HCT116 (cell line): ENCODE results near the gene CDS1. TPM values are rescaled to one million over a fixed set of nuclear protein-coding genes. Genes with fewer than 3 reads are reported as not detected.
"Not testable (repeated sequence)": the region's sequence is repeated elsewhere in the genome, so short reads cannot be mapped to it uniquely, and the experiment has no call there.

ENCODE experiments used
- ATAC-seq: fragments of 200-7000 bp; cut with Tn5 transposase; 2 replicates; pipeline ENCODE4 v1.9.1; 2020; ENCODE audit warnings: mild to moderate bottlenecking, moderate library complexity
- BruUV-seq: library from RNA; stranded (reverse); fragments of 400-500 nt; replicated peaks from 2 replicates; lab custom pipeline; 2021; lab: Mats Ljungman, UMichigan
- CTCF ChIA-PET: fragments of 300-600 bp; sonication (Branson Sonifier 250); formaldehyde crosslinking; loops from one replicate; lab custom pipeline; 2021; ENCODE audit warnings: antibody characterized with exemption; lab: Charles Lee
- POLR2A ChIA-PET: fragments of 300-600, 350-600 bp; sonication (Branson Sonifier 250); formaldehyde crosslinking; loops from one replicate; lab custom pipeline; 2021; ENCODE audit warnings: antibody characterized with exemption; lab: Charles Lee
- RAD21 ChIA-PET, 2 experiments: fragments of 300-600 bp; sonication (Branson Sonifier 250); formaldehyde crosslinking; loops; one replicate each; lab custom pipeline; 2023; ENCODE audit warnings: low total read pairs in 2 of 2; ENCODE audit not compliant: uncharacterized antibody in 2 of 2, unreplicated experiment in 2 of 2, low non-redundant PET in 1 of 2; lab: Charles Lee
- DNase-seq: peaks from one replicate; pipeline ENCODE4 v3.0.0-alpha.2; 2010; ENCODE audit warnings: low read depth, low spot score
- H2AFZ ChIP-seq: fragments of 200-600 bp; shearing (Covaris generic), sonication (generic); 2 replicates; pipeline ENCODE4 v1.6.1; 2017; ENCODE audit warnings: low read depth, mixed run types, mixed read lengths, antibody characterized with exemption, low read length; ENCODE audit not compliant: poor library complexity, severe bottlenecking
- H3K27ac ChIP-seq: 2 replicates; pipeline ENCODE4 v1.5.1; 2012; ENCODE audit warnings: low read depth, low read length
- H3K27me3 ChIP-seq: fragments of 200-600 bp; sonication (generic); 2 replicates; pipeline ENCODE4 v1.6.1; 2016; ENCODE audit warnings: mixed run types, low read length, mixed read lengths; ENCODE audit not compliant: insufficient read depth
- H3K36me3 ChIP-seq, 2 experiments: fragments of 200-500 bp in 1 of 2; fragments of 200-600 bp in 1 of 2; sonication (Bioruptor generic) in 1 of 2; sonication (generic) in 1 of 2; 2 replicates each; pipeline versions ENCODE4 v1.5.1 to v1.6.1; 2014 to 2016; ENCODE audit warnings: low read length in 2 of 2, inconsistent platforms in 1 of 2, mixed read lengths in 1 of 2, mixed run types in 1 of 2; ENCODE audit not compliant: insufficient read depth in 2 of 2, control insufficient read depth in 1 of 2
- H3K4me1 ChIP-seq, 2 experiments: fragments of 200-600 bp in 1 of 2; sonication (generic) in 1 of 2; 2 replicates each; pipeline versions ENCODE4 v1.5.1 to v1.6.1; 2012 to 2017; ENCODE audit warnings: low read length in 2 of 2, inconsistent platforms in 1 of 2, mild to moderate bottlenecking in 1 of 2, mixed read lengths in 1 of 2, mixed run types in 1 of 2, moderate library complexity in 1 of 2; ENCODE audit not compliant: insufficient read depth in 2 of 2, control insufficient read depth in 1 of 2
- H3K4me2 ChIP-seq: fragments of 200-600 bp; sonication (generic); 2 replicates; pipeline ENCODE4 v1.6.1; 2017; ENCODE audit warnings: mixed run types, low read length, mixed read lengths
- H3K4me3 ChIP-seq, 2 experiments: fragments of 200-600 bp in 1 of 2; sonication (generic) in 1 of 2; replicated peaks in 1 of 2; 2 replicates each; pipeline ENCODE4 v1.5.1; 2011 to 2016; ENCODE audit warnings: low read length in 2 of 2, control low read depth in 1 of 2, low read depth in 1 of 2, mild to moderate bottlenecking in 1 of 2, mixed read lengths in 1 of 2, mixed run types in 1 of 2
- H3K79me2 ChIP-seq: fragments of 200-600 bp; sonication (generic); 2 replicates; pipeline ENCODE4 v1.6.1; 2017; ENCODE audit warnings: mild to moderate bottlenecking, mixed run types, low read length, moderate library complexity, mixed read lengths; ENCODE audit not compliant: insufficient read depth
- H3K9ac ChIP-seq: fragments of 200-600 bp; sonication (generic); 2 replicates; pipeline ENCODE4 v1.6.1; 2016; ENCODE audit warnings: low read length, mixed read lengths
- H3K9me2 ChIP-seq: fragments of 200-600 bp; sonication (generic), shearing (Covaris generic); 2 replicates; pipeline ENCODE4 v1.6.1; 2017; ENCODE audit warnings: mixed run types, mild to moderate bottlenecking, moderate library complexity; ENCODE audit not compliant: insufficient read depth
- H3K9me3 ChIP-seq, 2 experiments: fragments of 200-500 bp in 1 of 2; fragments of 200-600 bp in 1 of 2; sonication (Bioruptor generic) in 1 of 2; sonication (generic) in 1 of 2; 2 replicates each; pipeline ENCODE4 v1.6.1; 2014 to 2017; ENCODE audit warnings: low read length in 2 of 2, mixed read lengths in 2 of 2, inconsistent platforms in 1 of 2, low read depth in 1 of 2, mild to moderate bottlenecking in 1 of 2, mixed run types in 1 of 2, moderate library complexity in 1 of 2; ENCODE audit not compliant: control insufficient read depth in 1 of 2, insufficient read depth in 1 of 2
- H4K20me1 ChIP-seq: fragments of 200-600 bp; sonication (generic), shearing (Covaris generic); 2 replicates; pipeline ENCODE4 v1.6.1; 2017; ENCODE audit warnings: mixed run types, mild to moderate bottlenecking, moderate library complexity; ENCODE audit not compliant: insufficient read depth
- CBX3 ChIP-seq: IDR thresholded peaks from 2 replicates; pipeline ENCODE4 v1.6.1; 2012; ENCODE audit warnings: low read depth
- CTCF ChIP-seq, 3 experiments: fragments of 200-600 bp in 1 of 3; sonication (generic) in 1 of 3; IDR thresholded peaks in 2 of 3; conservative IDR thresholded peaks in 1 of 3; 2 replicates each; pipeline ENCODE4 v1.5.1; 2012 to 2017; ENCODE audit warnings: low read depth in 2 of 3, low read length in 2 of 3, antibody characterized with exemption in 1 of 3, borderline replicate concordance in 1 of 3, control low read depth in 1 of 3, mild to moderate bottlenecking in 1 of 3, mixed read lengths in 1 of 3, mixed run types in 1 of 3, moderate library complexity in 1 of 3; ENCODE audit not compliant: insufficient read depth in 1 of 3
- ELF1 ChIP-seq: IDR thresholded peaks from 2 replicates; pipeline ENCODE4 v1.6.1; 2012; ENCODE audit warnings: low read depth, borderline replicate concordance
- EZH2 ChIP-seq: fragments of 200-600 bp; sonication (generic); IDR thresholded peaks from 2 replicates; pipeline ENCODE4 v1.6.1; 2017; ENCODE audit warnings: antibody characterized with exemption, mixed run types
- FOSL1 ChIP-seq: IDR thresholded peaks from 2 replicates; pipeline ENCODE4 v1.6.1; 2012; ENCODE audit warnings: low read depth
- JUND ChIP-seq: IDR thresholded peaks from 2 replicates; pipeline ENCODE4 v1.6.1; 2012
- MAX ChIP-seq: IDR thresholded peaks from 2 replicates; pipeline ENCODE4 v1.6.1; 2012
- POLR2A ChIP-seq: IDR thresholded peaks from 2 replicates; pipeline ENCODE4 v1.7.0; 2011; ENCODE audit warnings: borderline replicate concordance; ENCODE audit not compliant: insufficient read depth, insufficient read length; ENCODE audit errors: extremely low read depth
- POLR2AphosphoS5 ChIP-seq: IDR thresholded peaks from 2 replicates; pipeline ENCODE4 v1.6.1; 2011; ENCODE audit warnings: mild to moderate bottlenecking, low read depth, low read length, moderate library complexity
- RAD21 ChIP-seq: IDR thresholded peaks from 2 replicates; pipeline ENCODE4 v1.6.1; 2012; ENCODE audit warnings: low read depth, mild to moderate bottlenecking
- REST ChIP-seq: IDR thresholded peaks from 2 replicates; pipeline ENCODE4 v1.6.1; 2012; ENCODE audit warnings: low read depth
- SIN3A ChIP-seq: IDR thresholded peaks from 2 replicates; pipeline ENCODE4 v1.6.1; 2012; ENCODE audit warnings: low read depth
- SRF ChIP-seq: IDR thresholded peaks from 2 replicates; pipeline ENCODE4 v1.6.1; 2012; ENCODE audit warnings: low read depth
- TCF7L2 ChIP-seq: IDR thresholded peaks from 2 replicates; pipeline ENCODE4 v1.7.0; 2011; ENCODE audit warnings: borderline replicate concordance, inconsistent platforms; ENCODE audit not compliant: insufficient read depth, insufficient read length; ENCODE audit errors: extremely low read depth
- ZFX ChIP-seq: fragments of 450-650 bp; IDR thresholded peaks from 2 replicates; pipeline ENCODE4 v1.6.1; 2017
- ZNF274 ChIP-seq: fragments of 200-500 bp; sonication (Bioruptor generic); IDR thresholded peaks from 2 replicates; pipeline ENCODE4 v1.6.1; 2014; ENCODE audit warnings: mild to moderate bottlenecking, low read depth, low read length, inconsistent platforms
- intact Hi-C: fragments of 100-400 bp; cut with micrococcal nuclease; formaldehyde crosslinking; loops from 2 replicates; pipeline ENCODE4 v1.10.0; 2022
- total RNA-seq: library from RNA; stranded (reverse); gene quantifications from one replicate; pipeline ENCODE4 v1.2.1, GENCODE V29; 2021; ENCODE audit not compliant: unreplicated experiment
- TF ChIP-seq, protein P1 (sequence below): IDR thresholded peaks from 2 replicates; pipeline ENCODE4 v1.6.1; 2012

CDS1 gene
- total RNA-seq, 1 experiment from 2014 or later: 14.6 TPM

GRCh38 chr4:84547211-84547610 lies 35.7 kb upstream of the CDS1 start:
- Histone ChIP-seq H2AFZ (no peak overlapping the region), H3K36me3 (no peaks in the 10 kb centered on the region), H3K27ac (no peak overlapping the region), H3K9ac (no peak overlapping the region), H4K20me1 (no peaks in the 10 kb centered on the region), H3K4me1 (no peaks in the 10 kb centered on the region), H3K79me2 (no peaks in the 10 kb centered on the region), H3K4me2 (no peak overlapping the region), H3K4me3 (no peak overlapping the region), H3K9me3 (no peaks in the 10 kb centered on the region), H3K27me3 (no peaks in the 10 kb centered on the region), H3K9me2 (no peaks in the 10 kb centered on the region)
- ChIA-PET CTCF (no interaction called here), RAD21 (no interaction called here), POLR2A (no interaction called here)
- no peak for DNase-seq
- BruUV-seq: no TSS peak
- no peak for ATAC-seq
- intact Hi-C loops: no loop called here
- TF ChIP-seq EZH2 (no peak), SRF (no peak), POLR2AphosphoS5 (no peak), POLR2A (no peak), ZFX (no peak), ZNF274 (no peak), ELF1 (no peak), TCF7L2 (no peak), FOSL1 (no peak), CTCF (IDR thresholded peaks at IDR 0.05 in 2 of 3, conservative IDR thresholded peaks at IDR 0.05 in 1 of 3; ENCODE audit: borderline replicate concordance in 1 of 3, insufficient read depth in 1 of 3, low read depth in 2 of 3, low read length in 2 of 3) (no peak), CBX3 (no peak), JUND (no peak), REST (no peak), RAD21 (no peak), SIN3A (no peak), MAX (no peak)
- TF ChIP-seq, protein P1, sequence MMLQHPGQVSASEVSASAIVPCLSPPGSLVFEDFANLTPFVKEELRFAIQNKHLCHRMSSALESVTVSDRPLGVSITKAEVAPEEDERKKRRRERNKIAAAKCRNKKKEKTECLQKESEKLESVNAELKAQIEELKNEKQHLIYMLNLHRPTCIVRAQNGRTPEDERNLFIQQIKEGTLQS: no peak

- DNase-seq, H3K27me3 ChIP-seq, H3K4me2 ChIP-seq, intact Hi-C loops, H3K9ac ChIP-seq, H2AFZ ChIP-seq, H3K9me3 ChIP-seq, BruUV-seq, POLR2A ChIA-PET, H3K79me2 ChIP-seq, RAD21 ChIA-PET, CTCF ChIA-PET, H3K9me2 ChIP-seq, H3K4me3 ChIP-seq, H3K4me1 ChIP-seq, H3K36me3 ChIP-seq, H4K20me1 ChIP-seq, H3K27ac ChIP-seq, ATAC-seq: not testable (repeated sequence)
Observed at GRCh38 chr4:84549191-84549590, 33.7 kb upstream of the CDS1 start.
